ENCODE measurements around the gene ZNF438. TPM values are rescaled to one million over a fixed set of nuclear protein-coding genes. Genes with fewer than 3 reads are reported as not detected.
A peak's percentile ranks its signal among the peaks of the same experiment; 100 is the strongest.

The ZNF438 gene
- total and polyA plus RNA-seq, 2 of the 4 experiments (the other 2 are of a cell fraction): 1.8 to 2.9 TPM

DNA sequence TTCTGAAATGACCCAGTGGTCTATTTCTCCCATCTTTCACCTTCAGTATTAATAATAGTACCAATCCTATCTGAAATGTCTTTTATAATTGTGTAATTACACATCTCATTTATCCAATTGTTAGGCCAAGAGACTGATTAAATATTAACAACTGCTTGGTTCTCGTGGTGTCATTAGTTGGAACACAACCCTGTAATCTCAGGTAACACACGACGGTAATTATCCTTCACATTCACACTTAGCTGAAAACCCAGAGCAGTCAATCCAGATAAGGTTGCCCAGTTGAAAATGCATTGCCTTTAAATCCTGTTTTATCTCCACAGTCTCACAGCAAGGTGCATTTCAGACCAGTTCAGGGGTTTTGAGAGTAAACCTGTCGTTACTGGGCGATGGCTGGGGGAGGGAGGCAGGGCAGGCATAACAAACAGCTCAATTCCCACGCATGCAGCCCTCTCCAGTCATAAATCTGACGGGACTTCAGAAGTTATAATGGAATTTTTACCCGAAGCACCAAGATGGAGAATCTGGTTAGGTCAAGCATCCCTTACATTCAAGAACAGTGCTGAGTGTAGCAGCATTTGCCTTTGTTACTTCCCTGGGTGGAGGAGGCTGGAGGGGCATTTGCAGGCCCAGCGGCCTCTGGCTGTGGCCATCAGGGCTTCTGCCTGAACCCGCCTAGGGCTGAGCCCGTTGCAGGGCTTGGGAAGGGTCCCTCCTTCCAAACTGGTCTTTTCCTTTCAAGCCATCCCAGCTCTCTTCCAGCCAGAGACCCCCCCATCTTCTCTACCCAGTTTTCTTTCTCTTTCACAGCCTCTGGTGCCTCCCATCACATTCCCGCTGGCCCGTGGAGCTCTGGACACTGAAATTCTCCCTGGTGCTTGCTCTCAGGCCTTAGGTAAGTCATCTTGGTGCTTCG lies 201.1 kb downstream of the ZNF438 start:
- ChIA-PET POLR2A (ENCODE audit: unreplicated experiment) (no interaction called here), CTCF (interaction anchor here (1.0 kb wide), 1 partner anchor 33 kb away, joined by 3 read pairs; no protein-coding TSS in a partner anchor)
- WGBS, 2 experiments (ENCODE audit: extremely low coverage in 2 of 2, insufficient read length in 1 of 2): 100% methylated on average over 2 of the region's 14 CpGs; no CpG with 5 or more reads in 1 of the 2 experiments
- Histone ChIP-seq H3K56ac (ENCODE audit: extremely low read depth, insufficient read depth, low read length) (no peak overlapping the region), H3K27me3 (ENCODE audit: control insufficient read depth, insufficient read depth, low read length) (no peaks in the 10 kb centered on the region), H3K4me1 (ENCODE audit: control insufficient read depth, insufficient read depth, low read length) (peaks cover 27% of the 10 kb centered on the region), H3K14ac (replicated peaks; ENCODE audit: low read depth, low read length) (0 out of 2 replicates have a peak overlapping the region, but pooled peaks have one; percentile 42), H3K4me3 (ENCODE audit: insufficient read depth, low read depth, low read length) (no peak overlapping the region), H3K9ac (ENCODE audit: low read depth, low read length) (no peak overlapping the region), H4K5ac (ENCODE audit: low read depth, low read length) (peak overlapping the region; percentile 16; the same call in 1 of the 2 replicates), H3K9me1 (ENCODE audit: insufficient read depth, low read length) (peaks cover 26% of the 10 kb centered on the region), H2BK120ac (ENCODE audit: low read depth, low read length) (peak overlapping the region; percentile 37; the same call in 1 of the 2 replicates), H2BK5ac (ENCODE audit: low read depth, low read length, poor library complexity, severe bottlenecking) (no peak overlapping the region), H3K79me1 (ENCODE audit: low read depth in 1 of 2, low read length in 2 of 2) (no peaks in the 10 kb centered on the region), H4K91ac (ENCODE audit: insufficient read depth, low read depth, low read length) (no peak overlapping the region), H3K4me2 (ENCODE audit: low read depth, low read length) (no peak overlapping the region), H3K36me3 (ENCODE audit: control insufficient read depth, insufficient read depth, low read length) (no peaks in the 10 kb centered on the region), H2BK15ac (ENCODE audit: low read depth, low read length) (no peak overlapping the region), H4K8ac (ENCODE audit: low read depth in 2 of 2, low read length in 2 of 2) (peak overlapping the region in 1 of 2 experiments; percentile 1; a peak in 1 of 4 replicates), H3K27ac (ENCODE audit: insufficient read depth, low read length) (no peak overlapping the region), H3K23ac (ENCODE audit: low read depth, low read length) (no peak overlapping the region), H2BK20ac (ENCODE audit: low read depth, low read length) (peak overlapping the region; percentile 60; the same call in 1 of the 2 replicates), H2AK5ac (ENCODE audit: low read depth, low read length) (peak overlapping the region; percentile 50; the same call in 1 of the 2 replicates), H2AFZ (replicated peaks; ENCODE audit: low read length, poor library complexity) (no peak overlapping the region), H2AK9ac (replicated peaks; ENCODE audit: low read depth, low read length, poor library complexity) (no peak overlapping the region), H4K20me1 (ENCODE audit: insufficient read depth, low read length) (no peaks in the 10 kb centered on the region), H3K18ac (ENCODE audit: low read depth, low read length) (peak overlapping the region; percentile 17; the same call in 1 of the 2 replicates), H3K4ac (ENCODE audit: low read depth, low read length) (no peak overlapping the region), H3K9me3 (ENCODE audit: control insufficient read depth, insufficient read depth, low read length) (no peaks in the 10 kb centered on the region)
- no TSS peak for BruUV-seq (replicated peaks)
- in situ Hi-C loops (cut with MboI; ENCODE audit: low sequenced_read_pairs) (no loop called here), dilution Hi-C loops (cut with HindIII; ENCODE audit: low sequenced_read_pairs, unreplicated experiment) (no loop called here), intact Hi-C loops (cut with micrococcal nuclease) (no loop called here)
- no peak for ATAC-seq (ENCODE audit: low read depth)
- no peak for DNase-seq
- no peak for TF ChIP-seq RFX5 (IDR thresholded peaks at IDR 0.05; ENCODE audit: low read depth, low read length)
- no peak for TF ChIP-seq SMC3 (IDR thresholded peaks at IDR 0.05; ENCODE audit: low read depth, low read length)
- TF ChIP-seq CEBPB (IDR thresholded peaks at IDR 0.05; ENCODE audit: low read depth, low read length): no peak
- TF ChIP-seq, protein P1, sequence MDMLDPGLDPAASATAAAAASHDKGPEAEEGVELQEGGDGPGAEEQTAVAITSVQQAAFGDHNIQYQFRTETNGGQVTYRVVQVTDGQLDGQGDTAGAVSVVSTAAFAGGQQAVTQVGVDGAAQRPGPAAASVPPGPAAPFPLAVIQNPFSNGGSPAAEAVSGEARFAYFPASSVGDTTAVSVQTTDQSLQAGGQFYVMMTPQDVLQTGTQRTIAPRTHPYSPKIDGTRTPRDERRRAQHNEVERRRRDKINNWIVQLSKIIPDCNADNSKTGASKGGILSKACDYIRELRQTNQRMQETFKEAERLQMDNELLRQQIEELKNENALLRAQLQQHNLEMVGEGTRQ (IDR thresholded peaks at IDR 0.05; ENCODE audit: low read depth, low read length): no peak
- no peak for TF ChIP-seq MXI1 (IDR thresholded peaks at IDR 0.05; ENCODE audit: borderline replicate concordance, low read depth, low read length)
- TF ChIP-seq, protein P2, sequence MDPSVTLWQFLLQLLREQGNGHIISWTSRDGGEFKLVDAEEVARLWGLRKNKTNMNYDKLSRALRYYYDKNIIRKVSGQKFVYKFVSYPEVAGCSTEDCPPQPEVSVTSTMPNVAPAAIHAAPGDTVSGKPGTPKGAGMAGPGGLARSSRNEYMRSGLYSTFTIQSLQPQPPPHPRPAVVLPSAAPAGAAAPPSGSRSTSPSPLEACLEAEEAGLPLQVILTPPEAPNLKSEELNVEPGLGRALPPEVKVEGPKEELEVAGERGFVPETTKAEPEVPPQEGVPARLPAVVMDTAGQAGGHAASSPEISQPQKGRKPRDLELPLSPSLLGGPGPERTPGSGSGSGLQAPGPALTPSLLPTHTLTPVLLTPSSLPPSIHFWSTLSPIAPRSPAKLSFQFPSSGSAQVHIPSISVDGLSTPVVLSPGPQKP (IDR thresholded peaks at IDR 0.05; ENCODE audit: borderline replicate concordance, low read depth, low read length): no peak
